UCSD-AML1 (cell line): ENCODE results near the gene FHIT.
"Not testable (repeated sequence)": the region's sequence is repeated elsewhere in the genome, so short reads cannot be mapped to it uniquely, and the experiment has no call there.

ENCODE experiments used
- DNase-seq: peaks from one replicate; lab custom pipeline; 2025; ENCODE audit not compliant: unreplicated experiment; lab: John Stamatoyannopoulos, UW

Gene FHIT

DNA sequence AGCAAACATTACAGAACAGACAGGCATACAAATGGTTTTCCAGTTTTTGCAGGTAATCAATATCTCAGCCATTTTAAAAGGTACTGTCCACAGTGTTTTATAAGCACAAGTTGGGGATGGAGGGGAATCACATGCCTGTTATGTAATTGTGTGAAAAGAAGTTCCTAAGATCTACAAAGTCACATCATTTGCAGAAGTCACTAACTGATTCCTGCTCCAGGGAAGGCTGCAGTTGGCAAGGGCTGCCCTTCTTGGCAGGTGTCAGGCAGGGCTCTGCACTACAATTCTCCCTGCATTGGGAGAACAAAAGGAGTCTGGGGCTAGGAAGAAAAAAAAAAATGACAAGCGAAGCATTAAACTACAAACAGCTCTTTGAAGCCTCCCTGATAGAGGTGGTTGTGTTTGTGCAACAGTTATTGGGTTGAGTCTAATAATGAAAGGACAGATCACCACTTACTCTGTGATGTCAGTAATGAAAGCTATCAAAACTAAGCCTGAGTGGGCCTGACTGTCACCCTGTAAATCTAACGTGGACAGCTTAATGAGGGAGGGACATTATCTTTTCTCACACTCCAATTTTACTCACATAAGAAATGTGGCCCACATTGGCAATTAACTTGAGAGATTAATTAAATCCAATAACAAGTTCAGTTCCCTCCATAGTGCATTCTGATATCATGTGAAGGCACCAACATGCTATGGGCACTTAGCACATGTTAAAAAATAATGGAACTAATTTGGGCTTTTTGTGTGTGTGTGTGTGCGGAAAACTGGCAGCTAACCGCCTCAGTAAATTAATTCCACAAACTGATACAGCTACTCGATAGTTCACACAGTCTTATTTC is 242.9 kb downstream of the FHIT start:
- no peak for DNase-seq

DNA sequence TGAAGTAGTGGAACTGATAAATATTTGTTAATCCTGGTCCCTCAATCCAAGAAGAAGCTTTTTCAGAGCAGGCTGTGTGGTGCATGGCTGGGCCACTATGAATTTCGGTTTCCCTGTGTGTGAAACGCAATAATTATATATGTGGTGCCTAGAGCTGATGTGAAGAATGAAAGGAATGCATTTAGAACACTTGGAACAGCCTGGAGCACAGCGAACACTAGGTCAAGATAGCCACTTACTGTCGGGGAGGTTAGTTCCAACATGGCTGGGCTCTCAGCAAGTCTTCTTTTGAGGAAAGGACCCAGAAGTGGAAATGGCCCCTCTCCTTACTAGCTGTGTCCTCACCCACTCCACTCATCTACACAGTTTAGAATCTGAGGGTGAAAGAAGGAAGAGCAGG is 245.7 kb downstream of the FHIT start:
- no peak for DNase-seq

DNA sequence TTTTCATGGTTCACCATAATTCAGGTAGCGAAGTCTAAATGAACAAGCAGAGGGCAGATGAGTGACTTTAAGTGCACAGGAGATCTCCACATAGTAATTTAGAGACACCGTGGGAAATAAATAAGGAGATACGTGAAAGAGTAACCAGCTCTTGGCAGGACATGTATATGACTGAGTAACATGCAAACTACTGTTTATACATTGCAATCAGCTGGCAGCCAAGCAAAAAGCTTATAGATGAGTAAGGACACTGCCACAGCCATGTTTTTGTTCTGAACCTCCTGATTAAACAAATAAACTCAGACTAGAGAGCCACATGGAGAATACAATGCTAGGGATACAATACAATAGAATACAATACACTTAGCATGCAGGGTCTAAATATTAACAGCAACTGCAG is 252.4 kb downstream of the FHIT start:
- DNase-seq = no peak

DNA sequence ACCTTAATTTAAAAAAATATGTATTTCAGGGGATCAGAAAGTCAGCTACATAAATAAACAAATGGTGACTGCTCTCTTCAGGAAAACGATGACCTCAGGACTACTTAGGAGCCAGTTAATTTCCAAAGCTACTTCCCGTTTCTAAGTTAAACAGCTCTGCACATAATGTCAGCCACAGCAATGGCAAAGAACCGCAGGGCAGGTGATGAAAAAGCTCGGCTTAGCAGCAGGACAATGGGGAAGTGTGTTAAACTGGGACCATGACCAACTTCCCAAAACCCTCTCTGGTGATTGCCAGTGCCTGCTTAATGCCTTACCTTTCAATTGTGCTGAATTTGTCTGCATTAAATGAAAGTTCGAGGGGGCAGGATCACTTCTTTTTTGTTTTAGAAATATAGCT is 258.9 kb downstream of the FHIT start:
- DNase-seq = peak; percentile 16

DNA sequence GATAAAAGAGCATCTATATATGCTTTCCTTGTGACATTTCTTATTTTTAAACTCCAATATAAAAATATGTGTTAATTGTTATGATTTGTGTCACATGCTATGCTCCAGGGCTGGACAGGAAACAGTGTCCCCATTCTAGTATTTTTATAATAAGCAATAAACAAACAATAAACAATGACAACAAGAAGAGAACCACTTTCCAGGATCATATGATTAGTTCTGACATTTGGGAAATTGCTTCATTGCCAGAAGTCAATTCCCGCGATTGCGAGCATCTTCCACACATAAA is 260.9 kb downstream of the FHIT start:
- no peak for DNase-seq

DNA sequence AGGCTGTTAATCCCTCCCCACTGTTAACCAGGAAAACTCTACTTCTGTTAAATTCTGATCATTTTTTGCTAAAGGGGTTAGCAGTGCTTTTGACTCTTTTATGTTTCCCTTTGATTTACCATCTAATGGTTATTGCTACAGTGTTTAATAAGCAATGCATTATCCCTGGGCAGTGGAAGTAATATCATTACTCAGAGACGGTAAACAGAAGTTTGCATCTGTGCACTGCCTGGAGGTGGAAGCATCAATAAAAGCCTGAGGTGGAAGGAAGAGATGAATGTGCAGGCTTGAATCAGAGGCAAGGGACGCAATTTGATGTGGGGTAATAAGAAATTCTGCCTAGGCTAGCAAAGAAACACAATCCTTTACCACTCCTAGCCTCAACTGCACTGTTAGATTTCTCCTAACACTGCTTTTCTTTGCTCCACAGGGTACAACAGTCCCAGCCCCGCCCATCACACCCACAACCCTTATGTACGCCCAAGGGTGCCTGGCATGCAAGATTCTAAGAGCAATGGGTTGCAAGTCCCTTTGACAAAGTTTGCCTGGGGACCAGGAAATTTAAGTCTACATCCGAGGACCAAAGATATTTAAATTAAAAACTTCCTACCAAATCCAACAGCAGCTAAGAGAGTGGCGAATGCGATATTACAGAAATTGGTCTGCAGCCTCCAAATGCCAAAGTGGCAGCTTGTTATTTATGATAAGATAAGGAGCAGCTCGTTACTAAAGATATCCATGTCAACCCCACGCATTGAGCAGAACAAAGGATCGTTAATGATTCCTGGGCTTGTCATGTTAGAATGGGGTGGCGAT is 261.4 kb downstream of the FHIT start:
- no peak for DNase-seq

DNA sequence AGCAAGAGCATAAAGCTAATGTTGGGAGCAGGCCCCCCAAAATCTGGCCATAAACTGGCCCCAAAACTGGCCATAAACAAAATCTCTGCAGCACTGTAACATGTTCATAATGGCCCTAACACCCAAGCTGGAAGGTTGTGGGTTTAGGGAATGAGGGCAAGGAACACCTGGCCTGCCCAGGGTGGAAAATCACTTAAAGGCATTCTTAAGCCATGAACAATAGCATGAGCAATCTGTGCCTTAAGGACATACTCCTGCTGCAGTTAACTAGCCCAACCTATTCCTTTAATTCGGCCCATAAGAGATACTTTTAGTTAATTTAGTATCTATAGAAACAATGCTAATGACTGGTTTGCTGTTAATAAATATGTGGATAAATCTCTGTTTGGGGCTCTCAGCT is 264.1 kb downstream of the FHIT start:
- DNase-seq = not testable (repeated sequence)

DNA sequence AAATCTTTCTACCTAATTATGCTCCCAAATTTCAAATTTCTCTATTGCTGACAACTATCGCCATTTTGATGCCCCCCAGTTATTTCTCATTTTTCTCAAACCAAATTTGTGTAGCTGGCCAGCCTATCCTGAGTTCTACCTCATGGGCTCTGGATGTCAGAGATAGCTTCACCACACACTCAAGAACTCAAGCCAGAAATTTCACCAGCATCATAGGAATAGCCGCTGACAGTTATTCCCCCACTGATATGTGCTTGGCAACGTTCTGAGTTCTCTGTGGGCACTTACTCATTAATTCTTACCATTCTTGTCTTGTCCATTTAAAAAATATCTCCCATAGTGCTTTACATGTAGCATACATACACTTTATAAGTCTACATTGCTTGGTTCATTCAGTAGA is 264.7 kb downstream of the FHIT start:
- DNase-seq = no peak

DNA sequence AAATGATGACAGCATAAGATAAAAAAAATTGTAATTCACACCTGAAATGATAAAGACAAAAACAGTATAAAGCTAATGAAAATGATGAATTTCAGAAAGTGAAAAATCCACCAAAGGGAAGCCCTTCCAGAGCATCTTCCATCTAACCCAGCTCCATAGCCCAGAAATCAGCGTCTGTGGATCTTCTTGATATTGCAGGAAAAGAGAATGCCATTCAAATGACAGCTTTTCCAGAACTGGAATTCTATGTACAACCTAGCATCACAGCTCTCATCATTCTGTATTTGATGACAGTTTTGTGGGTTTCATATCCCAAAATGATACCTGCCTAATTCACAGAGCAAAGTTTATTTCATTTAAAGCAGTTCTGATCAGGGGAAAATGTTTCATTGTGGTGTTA is 267.3 kb downstream of the FHIT start:
- no peak for DNase-seq

DNA sequence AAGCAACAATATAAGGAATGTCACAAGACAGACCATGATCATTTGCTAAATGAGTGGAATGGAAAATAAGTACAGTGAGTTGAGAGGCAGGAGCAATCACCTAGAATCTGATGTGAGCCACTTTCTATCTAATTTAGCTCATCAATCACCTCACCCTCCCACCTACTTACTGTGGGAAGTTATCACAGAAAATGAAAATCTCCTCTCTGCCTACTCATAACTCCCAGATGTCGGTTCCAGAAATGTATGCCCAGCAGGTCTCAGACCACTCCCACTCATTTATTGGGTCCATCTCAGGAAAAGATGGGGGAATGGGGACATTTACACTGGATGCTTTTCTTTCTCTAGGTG is 270.9 kb downstream of the FHIT start:
- no peak for DNase-seq

DNA sequence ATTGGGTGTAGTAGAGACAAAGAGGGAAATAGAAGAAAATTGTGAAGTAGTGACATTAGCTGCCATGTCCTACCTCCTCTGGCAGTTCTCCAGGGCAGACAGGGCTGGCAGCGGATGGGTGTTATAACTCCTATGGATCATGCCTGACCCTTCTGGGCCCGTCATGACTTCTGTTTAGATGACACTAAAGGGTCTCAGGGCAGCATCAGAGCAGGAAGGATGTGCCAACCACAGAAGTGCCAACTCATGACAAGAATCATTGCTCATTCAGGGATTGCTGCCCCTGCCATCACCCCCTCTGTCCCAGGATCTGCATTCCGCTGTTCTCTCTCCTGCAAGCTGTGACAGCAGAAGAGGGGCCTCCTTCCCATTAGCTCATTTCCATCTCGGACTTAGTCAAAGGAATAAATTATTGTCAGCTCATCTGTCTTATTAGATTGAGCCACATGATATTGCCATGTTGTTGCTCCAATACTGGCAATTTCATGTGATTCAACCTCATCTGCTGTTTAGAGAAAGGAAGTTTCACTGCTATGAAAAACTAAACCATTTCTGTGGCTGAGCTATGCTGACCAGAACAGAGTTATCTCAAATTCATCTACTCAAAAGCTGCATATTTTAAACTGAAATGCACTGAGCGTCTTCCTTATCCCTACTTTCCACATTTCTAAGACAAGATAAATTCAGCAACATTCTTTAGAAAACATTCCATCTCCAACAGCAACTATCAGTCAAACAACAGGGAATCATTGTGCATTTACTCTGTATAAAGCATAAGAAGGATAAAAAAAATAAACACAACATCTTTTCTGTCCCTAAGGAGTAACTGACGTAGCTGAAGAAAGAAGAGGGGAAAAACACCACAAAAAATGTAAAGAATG is 271.6 kb downstream of the FHIT start:
- no peak for DNase-seq

DNA sequence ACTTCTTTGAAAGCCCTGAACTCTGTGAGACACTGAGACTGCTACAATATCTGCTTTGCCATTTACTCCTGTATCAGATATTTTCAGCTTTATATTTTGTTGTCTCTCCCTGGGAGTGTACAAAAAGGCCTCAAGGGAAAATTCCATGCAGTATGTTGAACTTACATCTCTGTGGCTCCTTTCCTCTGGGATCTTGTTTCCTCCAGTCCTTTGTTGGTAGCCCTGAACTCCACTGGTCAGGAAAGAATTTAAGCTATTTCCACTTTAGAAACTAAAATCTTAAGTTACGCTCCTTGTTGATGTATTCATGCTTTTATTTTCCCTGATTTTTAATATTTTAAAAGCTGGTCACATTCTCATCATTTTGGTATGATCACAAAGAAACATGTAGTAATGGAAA is 277.9 kb downstream of the FHIT start:
- DNase-seq = no peak

DNA sequence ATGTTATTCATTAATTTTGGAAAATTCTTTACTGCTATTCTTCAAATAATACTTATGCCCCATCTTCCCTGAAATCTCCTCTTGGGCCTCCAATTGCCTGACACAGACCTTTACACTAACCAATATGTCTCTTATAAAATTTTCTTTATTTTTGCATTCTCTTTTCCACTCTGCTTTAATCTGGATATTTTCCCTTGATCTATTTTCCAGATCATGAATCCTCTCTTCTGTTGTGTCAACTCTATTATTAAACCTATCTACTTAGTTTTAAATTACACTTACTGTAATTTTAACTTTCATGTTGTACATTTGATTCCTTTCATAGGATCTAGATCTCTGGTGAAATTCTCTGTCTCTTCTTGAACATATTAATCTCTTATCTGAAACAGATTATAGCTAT is 278.7 kb downstream of the FHIT start:
- DNase-seq = no peak

DNA sequence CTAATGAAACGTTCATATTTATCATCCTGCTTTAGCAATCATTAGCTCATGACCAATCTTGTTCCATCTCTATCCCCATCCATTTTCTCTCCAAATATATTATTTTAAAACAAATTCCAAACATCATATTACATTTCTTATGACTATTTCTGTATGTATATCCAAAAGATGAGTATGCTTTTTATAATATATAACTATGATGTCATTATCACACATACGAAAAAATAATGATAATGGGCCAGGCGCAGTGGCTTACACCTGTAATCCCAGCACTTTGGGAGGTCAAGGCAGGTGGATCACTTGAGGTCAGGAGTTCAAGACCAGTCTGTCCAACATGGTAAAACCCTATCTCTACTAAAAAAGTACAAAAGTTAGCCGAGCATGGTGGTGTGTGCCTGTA is 280.4 kb downstream of the FHIT start:
- no peak for DNase-seq

DNA sequence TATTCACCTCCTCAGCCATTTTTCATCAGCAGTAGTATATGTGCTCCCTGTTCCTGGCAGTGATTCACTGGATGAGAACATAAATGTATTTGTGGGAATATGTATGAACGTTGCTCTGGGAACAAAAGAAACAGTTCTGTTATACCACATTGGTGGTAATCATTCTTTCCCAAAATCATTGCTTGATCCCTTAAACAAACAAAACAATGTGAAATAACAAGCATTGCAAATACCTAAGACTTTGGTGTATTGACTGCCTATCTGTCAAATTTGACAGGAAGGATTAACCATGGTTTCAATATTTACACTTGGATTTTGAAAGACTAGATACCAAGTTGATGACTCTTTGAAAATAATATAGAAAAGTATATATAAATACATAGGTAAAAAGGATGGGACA is 284.1 kb downstream of the FHIT start:
- DNase-seq = no peak

DNA sequence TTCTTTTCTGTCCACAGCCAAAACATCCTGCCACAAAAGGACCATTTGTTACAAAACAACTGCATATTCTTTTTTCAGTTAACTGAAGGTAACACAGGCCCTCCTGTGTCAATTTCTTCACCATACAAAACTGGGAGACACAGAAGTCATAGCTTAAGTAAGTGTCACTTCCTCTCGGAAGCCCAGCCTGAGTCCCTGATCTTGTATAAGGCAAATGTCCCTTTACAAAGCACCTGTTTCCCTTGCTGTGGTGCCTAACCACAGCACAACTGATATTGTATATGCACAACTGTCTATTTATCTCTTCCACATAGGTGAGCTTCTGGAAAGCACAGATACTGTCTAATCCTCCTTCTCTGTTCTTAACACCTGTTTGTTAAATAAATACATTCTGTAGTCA is 293.7 kb downstream of the FHIT start:
- DNase-seq = no peak

DNA sequence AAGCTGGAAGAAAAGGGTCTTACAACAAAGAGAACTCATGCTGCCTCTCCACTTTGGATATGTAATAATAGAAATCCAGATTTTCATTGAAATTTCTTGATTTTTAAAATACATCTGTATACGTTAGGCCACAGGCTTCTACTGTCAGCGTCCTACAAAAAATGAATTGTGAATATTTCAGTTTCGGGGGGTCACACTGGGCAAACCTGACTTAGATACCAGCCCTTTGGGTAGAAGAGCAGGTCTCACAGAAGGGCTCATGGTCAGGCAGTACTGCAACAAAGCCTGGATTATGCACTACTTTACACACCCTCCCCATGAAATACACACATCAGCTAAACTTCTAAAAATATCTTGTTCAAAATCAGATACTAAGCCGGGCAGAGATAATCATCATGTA is 294.5 kb downstream of the FHIT start:
- no peak for DNase-seq

DNA sequence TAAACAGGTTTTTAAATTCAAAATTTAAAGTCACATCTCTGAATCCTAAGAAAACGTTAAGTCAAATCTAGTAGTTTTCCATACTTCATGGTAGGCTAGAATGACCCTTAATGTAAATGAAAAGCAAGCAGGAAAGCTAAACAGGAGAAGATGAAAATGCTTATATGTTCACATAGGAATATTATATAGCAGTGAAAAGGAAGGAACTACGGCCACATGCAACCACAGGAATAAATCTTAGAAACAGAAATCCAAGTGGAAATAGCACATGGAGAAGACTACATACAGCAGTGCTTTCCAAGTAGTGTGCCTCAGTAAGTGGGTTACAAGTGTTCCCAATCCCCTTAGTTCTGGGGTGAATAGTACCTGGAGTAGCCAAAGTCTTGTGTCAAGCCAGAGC is 296.2 kb downstream of the FHIT start:
- DNase-seq = no peak

DNA sequence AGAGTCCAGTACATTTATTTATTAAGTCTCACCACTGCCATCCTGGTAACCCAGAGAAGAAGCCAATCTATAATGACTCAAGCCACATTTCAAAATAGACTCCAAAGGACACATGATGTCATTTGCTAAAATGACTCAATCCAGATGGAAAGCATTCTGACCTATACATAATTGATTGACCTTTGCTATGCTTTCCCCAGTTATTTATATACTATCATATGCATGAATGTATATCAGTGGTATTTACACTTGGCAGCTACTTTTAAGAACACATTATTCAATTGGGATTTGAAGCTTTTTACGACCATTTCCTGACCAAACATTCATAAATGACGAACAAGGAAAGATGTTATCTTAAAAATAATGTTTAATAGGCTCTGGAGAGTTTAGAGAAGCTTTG is 297.2 kb downstream of the FHIT start:
- no peak for DNase-seq

DNA sequence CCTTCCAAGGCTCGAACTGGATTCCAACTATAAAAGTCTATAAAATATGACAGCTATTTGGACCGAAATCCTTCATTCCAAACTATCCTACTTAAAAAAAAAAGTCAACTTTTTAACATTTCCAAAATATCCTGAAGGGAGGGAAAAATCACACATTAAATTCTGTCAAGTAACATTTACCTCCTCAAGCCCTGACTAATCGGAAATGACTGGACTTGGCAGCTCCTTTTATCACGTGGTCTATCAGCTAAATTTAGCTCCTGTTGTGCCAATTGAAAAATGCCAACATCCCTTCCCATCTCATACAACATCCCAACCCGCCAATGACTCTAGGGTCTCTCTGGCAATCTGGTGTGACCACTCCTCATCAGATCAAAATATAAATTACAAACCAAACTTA is 297.9 kb downstream of the FHIT start:
- no peak for DNase-seq

DNA sequence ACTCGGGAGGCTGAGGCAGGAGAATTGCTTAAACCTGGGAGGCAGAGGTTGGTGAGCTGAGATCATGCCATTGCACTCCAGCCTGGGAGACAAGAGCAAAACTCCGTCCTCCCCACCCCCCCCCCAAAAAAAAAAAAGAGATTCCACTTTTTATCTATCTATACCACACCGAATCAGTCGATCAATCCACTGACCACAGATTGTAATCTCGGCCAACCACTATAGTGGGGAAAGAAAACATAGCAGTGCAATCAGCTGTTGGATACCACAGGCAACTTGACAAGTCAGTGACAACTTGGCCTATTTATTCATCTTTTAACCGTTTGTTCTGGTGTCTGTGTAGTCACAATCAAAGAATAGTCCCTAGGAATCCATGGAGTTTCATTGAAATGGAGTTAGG is 299.2 kb downstream of the FHIT start:
- no peak for DNase-seq

DNA sequence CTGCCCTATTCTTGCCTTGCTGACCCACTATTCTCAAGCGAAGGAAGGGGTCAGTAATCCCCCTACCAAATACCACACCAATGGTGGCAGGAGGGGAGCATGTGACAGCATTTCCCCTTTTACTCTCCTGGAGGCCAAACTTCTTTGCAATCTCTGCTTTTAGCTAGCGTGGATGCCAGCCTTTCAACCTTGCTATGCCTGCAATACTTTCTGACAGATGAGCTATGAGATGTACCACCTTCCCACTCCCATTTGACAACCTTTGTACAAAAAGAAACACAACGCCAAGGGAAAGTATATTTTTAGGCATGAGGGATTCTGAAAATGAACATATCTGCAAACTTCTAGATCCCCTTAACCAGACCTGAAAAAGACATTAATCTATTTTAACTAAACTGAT is 302.1 kb downstream of the FHIT start:
- DNase-seq = no peak
